HG02884 (cell line): ENCODE measurements around the gene DENND2D.

ENCODE experiments used
- ATAC-seq: cut with Tn5 transposase; IDR thresholded peaks from one replicate; pipeline ENCODE4 v1.9.1; 2021; ENCODE audit warnings: mild to moderate bottlenecking, moderate library complexity; ENCODE audit not compliant: unreplicated experiment

DENND2D gene

DNA sequence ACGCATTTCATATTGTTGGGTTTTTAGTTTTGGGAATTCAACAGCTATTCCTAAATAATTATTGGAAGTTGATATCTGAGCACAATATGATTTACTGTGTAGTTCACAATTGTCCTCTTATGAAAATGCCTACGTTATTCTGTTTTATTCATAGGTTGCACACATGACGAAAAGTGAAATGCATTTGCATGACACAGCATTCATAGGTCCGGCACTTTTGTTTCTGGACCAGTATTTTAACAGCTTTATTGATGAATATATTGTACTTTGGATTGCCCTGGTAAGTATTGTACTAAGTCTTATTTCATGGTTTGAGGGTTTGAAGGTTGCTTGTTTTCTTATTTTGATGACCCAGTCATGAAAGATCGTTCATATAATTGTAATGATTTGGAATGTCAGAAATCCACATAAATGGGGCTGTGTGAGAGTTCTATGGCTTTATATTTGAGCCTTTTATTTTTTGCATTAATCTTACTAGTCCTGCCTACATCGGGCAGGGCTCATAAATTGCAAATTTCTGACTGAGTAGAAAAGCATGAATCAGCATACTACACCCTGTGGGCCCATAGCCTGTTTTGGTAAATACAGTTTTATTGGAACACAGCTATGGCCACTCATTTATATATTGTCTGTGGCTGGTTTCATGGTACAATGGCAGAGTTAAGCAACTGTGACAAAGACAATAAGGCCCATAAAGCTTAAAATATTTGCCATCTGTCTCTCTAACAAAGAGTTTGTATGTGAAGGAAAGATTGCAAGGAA is 17.0 kb downstream of the DENND2D start:
- no peak for ATAC-seq

DNA sequence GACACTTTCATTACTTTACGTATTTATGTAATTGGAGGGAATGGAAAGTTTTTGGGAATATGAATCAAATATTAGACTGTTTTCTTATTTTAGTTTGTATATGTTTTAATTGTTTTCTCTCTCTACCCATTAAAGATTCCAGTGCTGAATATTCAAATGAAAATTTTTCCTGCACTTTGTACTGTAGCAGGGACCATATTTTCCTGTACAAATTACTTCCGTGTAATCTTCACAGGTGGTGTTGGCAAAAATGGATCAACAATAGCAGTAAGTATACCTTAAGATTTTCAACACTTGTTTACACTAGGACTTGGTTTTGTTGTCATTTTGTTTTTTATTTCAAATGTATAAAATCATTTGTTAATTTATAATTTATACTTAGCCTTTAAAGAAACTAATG is 18.4 kb downstream of the DENND2D start:
- ATAC-seq = no peak

DNA sequence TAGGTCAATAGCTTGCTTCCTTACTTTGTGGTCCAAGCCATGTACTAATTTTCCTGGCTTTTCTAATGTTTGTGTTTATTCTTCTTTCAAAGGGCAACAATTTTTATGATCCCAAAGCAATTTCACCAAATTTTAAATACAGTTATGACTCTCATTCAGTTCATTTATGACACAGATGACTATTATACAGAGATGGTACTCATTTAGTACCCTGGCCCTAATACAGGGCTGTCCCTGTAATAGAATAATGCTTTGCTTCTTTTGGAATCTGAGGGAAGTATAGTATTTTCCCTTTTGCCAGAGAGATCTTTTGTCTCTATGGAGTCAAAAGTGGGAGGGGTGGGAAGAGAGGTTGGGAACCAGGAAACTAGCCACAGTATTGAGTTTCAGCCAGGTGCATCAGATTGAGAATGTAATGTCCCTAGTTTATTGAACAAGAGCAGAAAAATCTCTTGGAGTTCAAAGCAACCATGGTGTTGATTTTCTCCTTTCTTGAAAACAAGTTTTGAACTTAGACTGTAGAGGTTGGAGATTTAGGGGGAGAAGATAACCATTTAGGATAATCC is 20.4 kb downstream of the DENND2D start:
- no peak for ATAC-seq

DNA sequence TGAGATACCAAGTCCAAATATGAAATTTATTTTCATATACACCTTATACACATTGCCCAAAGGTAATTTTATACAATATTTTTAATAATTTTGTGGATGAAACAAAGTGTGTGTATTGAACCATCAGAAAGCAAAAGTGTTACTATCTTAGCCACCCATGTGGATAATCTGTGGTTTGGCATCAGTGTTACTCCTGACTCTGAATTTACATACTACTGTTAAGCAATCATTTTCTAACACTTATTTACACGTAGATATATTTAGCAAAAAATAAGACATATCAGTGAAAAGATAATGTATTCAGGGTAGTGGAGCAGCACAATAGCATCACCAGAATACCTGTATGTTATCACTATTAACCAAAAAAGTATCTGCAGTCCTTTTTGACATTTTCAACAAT is 23.8 kb downstream of the DENND2D start:
- ATAC-seq = no peak

DNA sequence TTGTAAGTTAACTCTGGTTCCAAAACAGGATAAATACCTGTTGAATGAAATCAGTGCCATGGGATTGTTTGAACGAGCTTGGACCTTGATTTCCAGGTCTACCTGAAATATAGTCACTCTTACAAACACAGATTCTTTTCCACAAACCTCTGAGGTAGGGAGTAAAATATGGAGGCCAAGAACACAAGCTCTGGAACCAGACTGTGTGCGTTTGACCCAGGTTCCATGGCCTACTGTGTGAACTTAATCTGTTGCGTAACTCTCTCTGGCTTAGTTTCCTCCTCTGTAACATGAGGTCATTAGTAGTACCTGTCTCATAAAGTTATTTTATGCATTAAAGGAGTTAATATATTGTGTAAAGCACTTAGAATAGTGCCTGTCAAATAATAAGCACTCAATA is 25.1 kb downstream of the DENND2D start:
- ATAC-seq = no peak

DNA sequence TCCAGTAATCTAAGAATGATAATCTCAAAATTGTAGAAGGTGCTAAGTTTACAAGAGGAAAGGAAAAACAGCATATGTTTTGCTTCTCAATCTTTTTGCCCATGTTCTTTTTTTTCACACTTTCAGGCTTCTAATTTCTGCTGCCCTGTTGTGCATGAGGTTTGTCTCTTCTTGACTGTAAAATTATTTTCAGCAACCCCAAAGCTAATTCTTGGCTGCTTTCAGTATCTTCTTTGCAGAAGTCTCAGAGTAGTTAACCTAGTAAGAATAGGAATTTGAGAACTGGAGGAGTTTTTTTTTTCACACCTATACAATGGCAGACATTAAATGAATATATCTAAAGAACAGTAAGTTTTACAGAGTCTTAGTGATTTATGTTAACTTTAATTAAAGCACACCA is 26.4 kb downstream of the DENND2D start:
- ATAC-seq = no peak

DNA sequence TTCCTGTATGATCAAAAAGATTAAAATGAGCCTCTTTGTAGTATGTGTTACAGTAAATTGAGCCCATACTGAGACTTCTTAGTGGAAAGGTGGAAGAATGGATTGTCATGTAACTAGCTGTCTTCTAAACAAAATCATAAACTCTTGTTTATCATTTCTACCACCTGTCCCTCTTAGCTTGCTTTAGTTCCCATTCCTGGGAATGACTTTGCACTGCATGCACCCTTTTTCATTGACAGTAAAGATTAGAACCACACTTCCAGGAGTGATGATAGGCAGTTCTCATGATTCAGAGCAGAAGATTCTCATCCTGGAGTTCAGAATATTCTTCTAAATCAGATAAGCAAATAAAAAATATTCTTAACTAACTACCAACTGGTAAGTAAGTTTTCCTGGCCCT is 28.0 kb downstream of the DENND2D start:
- ATAC-seq = no peak

DNA sequence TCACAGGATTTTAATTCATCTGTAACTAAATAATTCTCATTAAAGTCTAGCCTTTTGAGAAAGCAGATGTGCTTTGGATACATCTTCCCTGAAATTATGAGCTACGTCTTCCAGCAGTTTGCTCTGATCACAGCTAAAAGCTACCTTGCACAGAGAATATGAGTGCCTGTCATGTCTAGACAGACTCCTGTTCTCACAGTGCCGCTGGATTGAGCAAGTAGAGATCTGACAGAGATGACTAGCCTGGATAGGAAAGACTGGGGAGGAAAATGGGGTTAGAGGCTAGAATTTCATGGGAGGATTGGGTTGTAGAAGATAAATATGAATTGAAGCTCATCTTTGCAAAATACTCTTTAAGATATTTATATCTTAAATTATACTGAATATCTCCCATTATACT is 36.3 kb downstream of the DENND2D start:
- ATAC-seq = no peak

DNA sequence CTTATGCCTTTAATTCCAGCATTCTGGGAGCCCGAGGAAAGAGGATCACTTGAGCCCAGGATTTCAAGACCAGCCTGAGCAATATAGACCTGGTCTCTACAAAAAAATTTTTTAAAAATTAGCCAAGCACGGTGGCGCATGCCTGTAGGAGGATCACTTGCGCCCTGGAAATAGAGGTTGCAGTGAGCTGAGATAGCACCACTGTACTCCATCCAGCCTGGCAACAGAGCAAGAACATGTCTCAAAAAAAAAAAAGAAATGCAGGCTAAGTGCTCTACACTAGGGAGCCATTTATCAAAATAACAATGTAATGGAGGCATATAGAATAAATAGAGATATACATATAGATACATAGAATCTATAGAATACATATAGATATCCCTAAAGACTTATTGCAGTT is 37.1 kb downstream of the DENND2D start:
- no peak for ATAC-seq

DNA sequence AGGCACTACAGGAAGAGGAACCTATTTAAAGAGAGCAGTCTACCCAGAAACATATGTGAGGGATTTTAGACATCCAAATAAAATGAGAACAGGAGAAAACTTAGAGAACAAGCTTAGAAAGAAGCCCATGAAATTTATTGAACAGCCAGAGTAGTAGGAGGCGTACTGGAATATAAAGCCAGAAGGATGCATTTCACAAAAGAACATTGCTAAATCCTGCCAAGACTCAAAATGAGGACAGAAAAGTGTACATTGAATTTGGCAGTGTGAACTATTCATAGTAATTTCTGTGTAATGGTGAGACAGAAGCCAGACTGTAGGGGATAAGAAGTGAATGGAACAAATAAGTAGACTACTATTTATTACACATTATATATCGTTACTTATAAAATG is 38.0 kb downstream of the DENND2D start:
- ATAC-seq = no peak

DNA sequence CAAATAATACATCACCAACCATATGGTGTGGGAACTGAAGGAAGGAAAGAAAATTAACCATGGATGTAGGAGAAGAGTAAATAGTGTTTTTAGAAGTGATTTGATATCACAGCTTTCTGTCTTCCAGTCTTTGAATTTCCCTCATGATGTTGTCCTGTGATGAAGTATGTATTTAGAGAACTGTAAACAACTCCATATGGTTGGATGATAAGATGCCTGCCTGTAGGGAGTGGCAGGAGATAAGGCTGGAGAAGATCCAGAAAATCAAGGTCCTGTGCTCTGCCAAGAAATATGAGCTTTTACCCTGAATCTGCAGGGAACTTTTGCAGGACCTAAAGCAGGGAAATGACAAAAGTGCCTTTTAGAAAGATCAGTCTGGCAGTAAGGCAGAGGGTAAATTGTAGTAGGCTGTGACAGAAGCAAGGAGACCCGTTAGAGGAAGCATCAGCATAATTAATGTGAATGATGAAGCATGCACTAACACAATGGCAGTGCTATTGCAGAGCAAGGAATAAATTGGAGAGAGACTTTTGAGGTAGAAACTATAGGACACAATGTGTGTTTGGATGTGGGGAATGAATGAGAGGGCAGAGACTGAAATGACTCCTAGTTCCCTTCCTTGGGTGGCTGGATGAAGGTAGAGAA is 38.5 kb downstream of the DENND2D start:
- no peak for ATAC-seq

DNA sequence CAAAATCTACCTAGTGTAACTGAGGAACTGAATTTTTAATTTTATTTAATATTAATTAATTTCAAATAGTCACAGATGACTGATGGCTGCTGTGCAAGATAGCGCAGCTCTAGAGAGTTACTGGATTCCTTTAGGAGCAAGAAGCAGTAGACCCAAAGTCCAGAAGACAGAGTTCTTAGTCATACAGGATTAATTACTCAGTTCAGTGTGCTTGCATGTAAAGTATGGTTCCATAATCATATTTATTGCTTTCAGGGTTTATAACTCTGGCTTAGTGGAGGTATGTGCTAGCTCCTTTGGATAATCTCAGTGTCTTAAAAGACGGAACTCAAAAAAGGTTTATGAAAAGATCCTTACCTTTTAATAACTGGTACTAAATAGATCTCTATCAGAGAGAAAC is 43.0 kb downstream of the DENND2D start:
- ATAC-seq = no peak

DNA sequence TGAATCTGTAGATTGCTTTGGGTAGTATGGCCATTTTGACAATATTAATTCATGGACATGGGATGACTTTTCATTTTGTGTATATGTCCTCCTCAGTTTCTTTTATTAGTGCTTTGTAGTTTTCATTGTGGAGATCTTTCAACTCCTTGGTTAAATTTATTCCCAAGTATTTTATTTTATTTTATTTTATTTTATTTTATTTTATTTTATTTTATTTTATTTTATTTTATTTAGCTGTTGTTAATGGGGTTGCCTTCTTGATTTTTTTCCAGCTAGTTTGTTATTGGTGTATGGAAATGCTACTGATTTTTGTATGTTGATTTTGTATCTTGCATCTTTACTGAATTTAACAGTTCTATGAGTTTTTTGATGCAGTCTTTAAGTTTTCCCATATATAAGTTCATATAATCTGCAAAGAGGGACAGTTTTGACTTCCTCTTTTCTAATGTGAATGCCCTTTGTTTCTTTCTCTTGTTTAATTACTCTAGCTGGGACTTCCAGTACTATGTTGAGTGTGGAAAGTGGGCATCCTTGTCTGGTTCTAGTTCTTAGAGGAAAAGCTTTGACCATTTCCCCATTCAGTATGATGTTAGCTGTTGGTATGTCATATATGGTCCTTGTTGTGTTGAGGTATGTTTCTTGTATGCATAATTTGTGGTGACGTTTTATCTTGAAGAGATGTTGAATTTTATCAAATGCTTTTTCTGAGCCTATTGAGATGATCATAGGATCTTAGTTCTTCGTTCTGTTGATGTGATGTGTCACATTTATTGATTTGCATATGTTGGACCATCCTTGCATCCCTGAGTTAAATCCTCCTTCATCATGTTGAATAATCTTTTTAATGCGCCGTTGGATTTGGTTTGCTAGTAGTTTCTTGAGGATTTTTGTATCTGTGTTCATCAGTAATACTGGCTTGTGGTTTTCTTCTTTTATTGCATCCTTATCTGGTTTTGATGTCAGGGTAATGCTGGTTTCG is 46.1 kb downstream of the DENND2D start:
- no peak for ATAC-seq

DNA sequence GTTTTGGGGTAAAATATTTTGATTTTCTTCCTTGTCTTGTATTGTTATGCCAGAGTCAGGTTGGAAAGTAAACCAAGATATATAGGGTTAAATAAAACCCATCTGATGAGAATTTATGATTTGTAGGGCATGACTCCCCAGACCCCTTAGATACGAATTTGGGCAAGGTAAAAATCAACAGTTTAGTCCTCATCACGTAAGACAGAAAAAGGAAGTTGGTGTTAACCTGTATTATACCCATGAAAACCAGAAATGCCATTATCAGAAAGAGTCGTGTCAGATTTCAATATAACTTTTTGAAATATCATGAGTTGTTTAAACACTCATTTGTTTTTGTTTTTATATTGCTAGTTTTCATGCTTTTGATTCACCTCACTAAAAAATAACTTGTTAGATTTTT is 48.6 kb downstream of the DENND2D start:
- no peak for ATAC-seq

DNA sequence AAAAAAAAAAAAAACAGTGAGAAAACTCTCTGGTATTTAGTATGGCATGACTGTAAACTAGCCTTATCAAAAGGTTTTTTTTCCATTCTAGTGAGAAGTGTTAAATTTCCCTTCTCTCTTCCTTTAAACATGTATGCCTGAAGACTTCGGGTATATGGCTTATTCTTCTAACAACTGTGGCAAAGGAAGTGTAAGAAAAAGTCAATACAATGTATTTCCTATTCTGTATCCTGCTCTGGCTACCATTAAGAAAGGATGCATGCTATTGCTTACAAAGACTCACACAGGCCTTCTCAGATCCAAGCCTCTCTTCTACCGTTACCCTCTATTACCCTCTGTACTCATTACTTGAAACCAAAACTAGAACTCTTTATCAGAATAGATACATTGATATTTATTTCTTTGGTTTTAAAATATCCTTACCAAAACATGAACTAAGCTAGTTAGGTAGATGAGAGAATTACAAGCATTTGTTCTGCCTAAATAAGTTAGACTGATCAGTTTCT is 52.0 kb downstream of the DENND2D start:
- no peak for ATAC-seq

DNA sequence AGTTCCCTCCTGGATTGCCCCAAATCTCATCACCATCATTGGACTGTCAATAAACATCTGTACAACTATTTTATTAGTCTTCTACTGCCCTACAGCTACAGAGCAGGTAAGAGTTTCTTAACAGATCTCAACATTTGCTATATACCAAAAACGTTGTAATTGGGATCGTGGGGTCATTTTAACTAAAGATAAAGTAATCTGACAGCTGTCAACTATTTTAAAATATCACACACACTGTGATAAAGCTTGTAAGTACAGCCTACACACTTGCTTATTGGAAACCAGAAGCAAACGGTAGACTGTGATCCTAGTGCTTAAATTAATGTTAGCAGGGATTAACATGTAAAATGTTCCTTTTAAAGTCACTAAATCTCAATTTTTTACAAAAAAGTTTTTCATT is 52.5 kb downstream of the DENND2D start:
- no peak for ATAC-seq

DNA sequence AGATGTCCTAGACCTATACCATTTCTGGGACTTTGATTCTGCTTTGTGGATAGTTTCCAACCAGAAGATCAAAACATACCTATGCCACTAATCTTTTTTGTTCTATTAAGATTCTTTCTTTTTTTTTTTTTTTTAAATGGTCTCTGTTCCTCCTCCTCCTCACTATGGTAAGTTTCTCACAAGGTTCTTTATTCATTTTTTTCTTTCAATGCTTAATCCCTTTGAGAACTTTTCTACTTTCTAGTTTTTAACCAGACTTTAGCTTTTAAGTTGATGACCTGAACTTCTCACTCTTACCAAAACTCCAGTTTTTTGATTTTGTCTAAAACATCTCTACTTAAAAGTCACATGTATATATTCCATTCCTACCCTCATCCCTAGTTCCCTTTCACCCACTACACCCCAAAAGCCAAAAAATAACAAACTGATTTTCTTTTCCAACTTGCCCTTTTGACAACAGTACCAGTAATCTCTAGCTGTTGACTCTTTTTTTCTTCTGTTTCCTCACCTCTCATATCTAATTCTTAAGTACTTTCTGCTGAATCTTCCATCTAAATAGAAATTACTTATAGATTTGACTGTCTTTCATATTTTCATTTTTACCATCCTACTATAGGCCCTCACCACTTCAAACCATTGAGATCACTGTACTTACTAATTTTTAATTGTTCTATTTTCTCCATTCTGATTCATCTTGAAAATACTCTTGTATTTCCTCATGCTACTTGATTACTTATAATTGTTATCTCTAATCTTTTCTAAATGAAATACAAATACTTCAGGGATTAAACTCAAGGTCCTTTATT is 54.3 kb downstream of the DENND2D start:
- no peak for ATAC-seq

DNA sequence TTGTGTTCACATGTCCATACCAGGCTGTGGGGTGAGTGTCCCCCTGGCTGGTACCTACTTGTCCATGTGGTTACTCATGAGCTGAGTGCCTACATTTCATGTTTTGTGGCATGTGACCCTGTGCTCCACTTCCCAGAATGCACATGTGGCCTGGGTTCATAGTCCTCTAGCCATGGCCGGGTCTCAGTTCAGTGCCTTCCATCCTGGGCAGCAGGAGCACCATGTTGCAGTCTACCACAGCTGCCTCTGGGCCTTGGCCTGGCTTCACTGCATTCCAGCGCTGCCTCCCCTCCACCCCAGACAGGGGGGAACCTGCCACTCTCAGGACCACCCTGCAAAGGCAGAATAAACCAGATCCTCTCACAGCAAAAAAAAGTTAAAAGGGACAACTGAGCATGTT is 54.9 kb downstream of the DENND2D start:
- ATAC-seq = no peak

DNA sequence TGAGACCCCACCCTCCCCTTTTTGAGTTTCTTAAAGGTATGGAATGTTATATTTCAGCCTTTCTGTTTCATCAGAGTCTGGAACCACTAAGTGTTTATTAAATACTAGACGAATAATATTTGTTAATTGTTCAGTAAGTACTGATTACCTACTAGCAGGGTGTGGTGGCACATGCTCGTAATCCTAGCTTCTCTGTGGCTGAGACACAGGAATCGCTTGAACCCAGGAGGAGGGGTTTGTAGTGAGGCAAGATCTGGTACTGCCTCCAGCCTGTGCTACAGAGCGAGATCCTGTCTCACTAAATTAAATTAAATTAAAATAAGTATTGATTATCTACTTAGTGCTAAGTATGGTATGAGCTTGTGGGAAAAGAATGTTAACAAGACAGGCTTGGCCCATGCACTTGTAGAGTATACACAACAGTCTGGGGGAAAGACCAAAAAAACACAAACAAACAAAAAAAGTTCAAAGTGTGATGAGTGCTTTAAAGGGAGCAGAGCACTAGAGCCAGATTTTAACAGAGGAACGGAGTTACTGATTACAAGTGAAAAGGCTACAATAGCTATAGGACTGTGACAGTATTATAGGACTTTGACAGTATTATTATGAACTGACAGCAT is 58.0 kb downstream of the DENND2D start:
- ATAC-seq = no peak
